NCI-H82 treated with DMSO at 0.1 percent for 48 hours (cell line): Measurements from ENCODE around the gene ASMTL.
"Not testable (repeated sequence)": the region's sequence is repeated elsewhere in the genome, so short reads cannot be mapped to it uniquely, and the experiment has no call there.

Experiments used
- DNase-seq: peaks from one replicate; lab custom pipeline; 2025; ENCODE audit not compliant: unreplicated experiment; lab: John Stamatoyannopoulos, UW

ASMTL gene

DNA sequence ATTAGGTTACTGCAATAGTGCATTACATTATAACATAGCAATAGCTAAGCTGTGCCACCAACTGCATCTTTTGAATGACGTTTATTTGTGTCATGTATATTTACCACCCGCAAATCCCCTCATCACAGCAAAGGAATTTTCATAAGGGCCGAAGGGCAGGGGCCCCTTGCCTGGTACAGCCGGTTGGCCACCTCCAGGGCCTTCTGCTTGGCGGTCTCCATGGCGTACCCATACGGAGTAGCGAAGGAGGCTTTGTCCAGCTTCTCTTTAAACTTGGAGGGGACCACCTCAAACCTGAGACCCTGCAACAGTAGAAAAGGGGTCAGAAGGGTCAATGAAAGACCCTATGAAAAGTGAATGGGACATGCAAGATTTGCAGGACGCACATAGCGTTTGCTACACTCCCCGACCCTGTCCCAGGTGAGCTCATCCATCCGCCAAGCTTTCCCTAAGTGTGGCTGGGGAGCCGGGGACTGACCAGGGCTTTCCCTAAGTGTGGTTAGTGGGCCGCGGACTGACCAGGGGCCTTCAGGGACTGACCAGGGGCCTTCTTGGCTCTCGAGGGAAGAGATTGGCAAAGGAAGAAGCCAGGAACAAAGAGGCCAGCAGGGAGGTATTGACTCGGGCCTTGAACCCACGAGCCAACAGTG is 10.6 kb downstream of the ASMTL start:
- DNase-seq = no peak

DNA sequence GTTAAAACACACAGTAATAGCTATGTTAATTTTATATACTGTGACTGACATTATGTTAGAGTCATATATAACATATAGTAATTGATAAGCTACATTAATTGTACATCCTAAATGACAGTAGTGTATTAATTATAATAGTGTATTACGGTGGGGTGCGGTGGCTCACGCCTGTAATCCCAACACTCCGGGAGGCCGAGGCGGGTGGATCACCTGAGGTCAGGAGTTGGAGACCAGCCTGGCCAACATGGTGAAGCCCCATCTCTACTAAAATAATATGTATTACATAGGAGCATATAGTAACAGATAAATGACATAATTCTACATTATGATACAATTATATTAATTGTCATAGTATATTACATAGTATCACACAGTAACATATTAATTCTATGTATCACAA is 12.2 kb downstream of the ASMTL start:
- DNase-seq = no peak

DNA sequence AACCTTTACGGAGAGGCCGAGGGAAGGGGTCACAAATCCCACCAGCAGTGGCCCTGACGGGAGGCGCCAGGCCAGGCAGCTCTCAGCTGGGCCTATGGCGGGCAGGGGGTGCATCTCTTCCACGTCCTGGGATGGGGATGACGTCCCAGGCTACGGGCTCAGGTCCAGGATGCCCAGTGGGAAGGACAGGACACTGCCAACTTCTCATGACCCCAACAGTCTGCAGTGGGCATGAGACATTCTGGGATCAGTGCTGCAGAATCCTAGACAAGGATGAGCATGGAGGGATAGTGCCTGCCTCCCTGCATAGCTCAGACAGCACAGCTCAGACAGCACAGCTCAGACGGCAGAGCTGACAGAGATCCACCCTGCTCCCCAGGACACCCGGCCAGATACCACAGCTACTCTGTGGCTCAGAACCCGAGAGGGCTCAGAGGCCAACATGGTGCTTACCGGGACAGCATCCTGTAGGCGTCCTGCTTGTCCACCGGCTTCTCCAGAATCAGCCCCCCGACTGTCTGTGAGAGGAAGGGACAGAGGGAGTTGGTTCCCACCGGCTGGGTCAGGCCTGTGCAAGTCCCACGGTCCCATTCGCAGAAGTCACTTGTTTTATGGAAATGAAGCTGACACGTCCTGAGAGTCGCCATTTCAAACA is 17.3 kb downstream of the ASMTL start:
- DNase-seq = no peak

DNA sequence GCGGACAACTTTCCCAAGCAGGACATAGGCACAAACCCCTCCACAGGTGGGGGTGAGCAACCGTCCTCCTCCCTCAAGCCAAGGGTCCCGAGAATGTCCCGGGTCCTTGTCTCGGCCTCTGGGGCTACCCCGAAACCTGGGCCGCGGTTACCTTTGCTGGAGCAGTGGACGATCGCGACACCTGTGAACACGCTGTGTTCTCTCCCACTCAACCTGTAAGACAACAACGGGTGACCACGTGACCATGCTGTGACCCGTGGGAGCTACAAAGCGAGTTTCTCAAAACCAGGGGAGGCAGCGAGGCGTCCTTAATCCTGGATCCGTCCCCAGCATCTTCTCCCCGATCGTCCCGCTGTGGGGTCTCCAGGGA is 17.9 kb downstream of the ASMTL start:
- DNase-seq = no peak

DNA sequence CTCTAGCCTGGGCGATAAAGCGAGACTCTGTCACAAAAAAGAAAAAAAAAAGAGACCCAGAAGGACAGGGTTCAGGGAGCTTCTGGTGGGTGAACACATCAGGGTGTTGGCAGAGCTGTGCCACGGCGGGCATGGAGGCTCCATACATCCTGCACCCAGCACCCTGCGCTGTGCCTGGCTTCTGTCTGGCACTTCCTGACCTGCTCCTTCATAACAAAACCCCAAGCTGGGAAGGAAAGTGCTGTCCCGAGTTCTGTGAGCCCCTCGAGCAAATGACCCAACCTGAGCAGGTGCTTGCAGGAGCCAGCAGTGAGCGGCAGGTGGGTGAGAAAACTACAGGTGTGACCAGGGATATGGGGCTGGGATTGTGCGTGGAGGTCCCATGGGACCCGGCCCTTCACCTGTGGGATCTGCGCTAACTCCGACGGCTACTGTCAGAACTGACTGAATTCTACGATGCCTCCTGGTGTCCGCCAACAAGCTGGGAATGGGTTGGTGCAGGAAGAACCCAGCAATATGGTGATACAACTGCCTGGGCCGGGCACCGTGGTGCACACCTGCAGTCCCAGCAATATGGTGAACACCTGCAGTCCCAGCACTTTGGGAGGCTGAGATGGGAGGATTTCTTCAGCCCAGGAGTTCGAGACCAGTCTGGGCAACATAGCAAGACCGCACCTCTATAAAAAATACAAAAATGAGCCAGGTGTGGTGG is 18.9 kb downstream of the ASMTL start:
- no peak for DNase-seq

DNA sequence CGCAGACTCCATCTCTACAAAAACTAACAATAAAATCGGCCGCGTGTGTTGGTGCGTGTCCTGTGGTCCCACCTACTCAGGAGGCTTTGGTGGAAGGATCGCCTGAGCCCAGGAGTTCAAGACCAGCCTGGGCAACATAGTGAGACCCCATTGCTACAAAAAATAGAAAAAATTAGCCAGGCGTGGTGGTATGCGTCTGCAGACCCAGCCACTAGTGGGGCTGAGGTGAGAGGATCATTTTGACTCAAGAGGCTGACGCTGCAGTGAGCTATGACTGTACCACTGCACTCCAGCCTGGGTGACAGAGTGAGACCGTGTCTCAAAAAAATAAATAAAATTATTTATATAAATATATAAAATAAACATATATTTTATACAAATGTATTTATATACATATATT is 22.3 kb downstream of the ASMTL start:
- DNase-seq = no peak

DNA sequence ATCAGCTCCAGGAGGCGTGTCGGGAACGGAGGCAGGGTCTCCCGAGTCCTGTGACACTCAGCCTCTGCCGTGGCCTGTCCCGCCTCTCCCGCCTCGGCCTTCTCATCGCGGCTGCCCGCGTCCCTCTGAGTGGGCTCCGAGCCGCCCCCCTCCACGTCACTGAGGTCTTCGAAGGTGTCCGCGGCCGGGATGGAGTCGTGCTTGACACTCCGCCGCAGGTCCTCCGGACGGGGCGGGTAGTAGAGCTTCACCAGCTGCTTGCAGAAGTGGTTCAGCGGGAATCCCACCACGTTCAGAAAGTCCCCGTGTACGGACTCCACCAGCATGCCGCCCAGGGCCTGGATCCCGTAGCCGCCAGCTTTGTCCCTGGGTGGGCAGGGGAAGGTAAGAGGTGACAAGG is 25.0 kb downstream of the ASMTL start:
- DNase-seq = no peak

DNA sequence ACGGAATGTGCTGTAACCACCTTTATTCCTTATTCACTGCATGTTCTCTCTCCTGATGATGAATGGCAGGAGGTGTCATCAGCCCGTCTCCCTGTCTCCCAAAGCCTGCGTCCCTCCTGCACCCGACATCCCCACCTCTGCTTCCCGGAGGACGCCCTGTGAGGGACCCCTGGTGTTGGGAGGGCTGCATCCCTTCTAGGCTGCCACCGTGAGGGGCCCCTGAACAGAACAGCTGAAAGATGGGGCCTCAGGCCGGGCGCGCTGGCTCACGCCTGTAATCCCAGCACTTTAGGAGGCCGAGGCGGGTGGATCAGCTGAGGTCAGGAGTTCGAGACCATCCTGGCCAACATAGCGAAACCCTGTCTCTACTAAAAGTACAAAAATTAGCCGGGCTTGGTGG is 26.4 kb downstream of the ASMTL start:
- not testable (repeated sequence) for DNase-seq

DNA sequence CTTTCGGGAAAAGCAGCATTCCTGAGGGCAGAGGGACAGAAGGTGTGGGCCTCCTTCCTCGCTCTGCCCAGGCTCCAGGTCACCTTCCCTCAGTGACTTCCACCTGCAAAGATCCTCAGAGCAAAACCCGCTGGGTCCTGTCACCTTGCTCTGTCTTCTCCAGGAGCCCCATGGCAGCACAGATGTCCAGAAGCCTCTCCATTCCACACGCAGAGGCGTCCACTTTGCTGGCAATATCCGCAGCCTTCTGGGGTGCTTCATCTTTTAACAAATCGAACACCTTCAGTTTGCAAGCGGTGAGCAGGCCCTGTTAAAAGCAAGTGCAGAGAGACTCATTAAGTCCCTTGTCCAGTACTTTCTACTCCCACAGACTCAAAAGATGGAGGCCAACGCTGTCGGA is 27.3 kb downstream of the ASMTL start:
- DNase-seq = no peak

DNA sequence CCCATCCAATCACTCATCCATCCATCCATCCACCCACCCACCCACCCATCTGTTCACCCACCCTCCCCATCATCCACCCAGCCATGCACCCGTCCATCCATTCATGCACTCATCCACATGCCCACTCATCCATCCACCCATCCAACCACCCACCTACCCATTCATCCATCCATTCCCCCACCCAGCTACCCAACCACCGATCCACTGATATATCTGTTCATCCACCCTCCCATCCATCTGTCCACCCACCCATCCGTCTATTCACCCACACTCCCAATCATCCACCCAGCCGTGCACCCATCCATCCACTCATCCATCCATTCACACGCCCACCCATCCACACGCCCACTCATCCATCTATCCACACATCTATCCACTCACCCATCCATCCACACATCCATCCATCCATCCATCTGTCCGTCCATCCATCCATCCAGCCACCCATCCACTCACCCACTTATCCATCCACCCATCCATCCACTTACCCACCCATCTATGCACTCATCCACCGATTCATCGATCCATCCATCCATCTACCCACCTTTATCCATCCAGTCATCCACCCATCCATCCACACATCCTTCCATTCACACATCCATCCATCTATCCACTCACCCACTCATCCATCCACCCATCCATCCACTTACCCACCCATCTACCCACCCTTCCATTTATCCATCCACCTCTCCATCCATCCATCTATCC is 28.4 kb downstream of the ASMTL start:
- no peak for DNase-seq

DNA sequence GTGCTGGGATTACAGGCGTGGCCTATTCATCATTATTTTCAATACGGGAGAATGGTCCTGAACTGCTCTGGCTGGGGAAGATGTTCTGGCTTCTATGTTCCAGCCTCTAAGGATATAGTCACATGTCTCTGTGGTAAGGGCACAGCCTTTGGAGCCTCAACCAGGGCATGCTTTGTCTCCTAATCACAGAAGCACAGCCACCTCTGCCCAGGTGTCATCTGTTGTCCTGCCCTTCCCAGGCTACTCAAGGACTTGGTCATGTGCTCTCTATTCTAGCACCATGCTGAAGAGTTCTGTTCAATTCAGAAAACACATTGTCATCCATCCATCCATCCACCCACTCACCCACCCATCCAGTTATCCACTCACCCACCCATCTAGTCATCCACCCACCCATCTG is 29.5 kb downstream of the ASMTL start:
- no peak for DNase-seq

DNA sequence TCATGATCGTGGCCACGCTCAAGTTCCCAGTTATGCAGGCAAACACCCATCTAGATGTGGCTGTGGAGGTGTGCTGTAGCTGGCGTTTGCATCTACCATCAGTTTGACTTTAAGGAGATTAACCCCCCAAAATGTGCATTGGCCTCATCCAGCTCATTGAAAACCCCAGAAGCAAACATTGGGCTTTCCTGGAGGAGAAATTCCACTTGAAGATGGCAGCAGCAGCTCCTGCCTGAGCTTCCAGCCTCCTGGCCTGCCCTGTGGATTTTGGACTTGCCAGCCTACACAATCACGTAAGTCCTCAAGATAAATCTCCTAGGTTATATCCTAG is 30.6 kb downstream of the ASMTL start:
- no peak for DNase-seq

DNA sequence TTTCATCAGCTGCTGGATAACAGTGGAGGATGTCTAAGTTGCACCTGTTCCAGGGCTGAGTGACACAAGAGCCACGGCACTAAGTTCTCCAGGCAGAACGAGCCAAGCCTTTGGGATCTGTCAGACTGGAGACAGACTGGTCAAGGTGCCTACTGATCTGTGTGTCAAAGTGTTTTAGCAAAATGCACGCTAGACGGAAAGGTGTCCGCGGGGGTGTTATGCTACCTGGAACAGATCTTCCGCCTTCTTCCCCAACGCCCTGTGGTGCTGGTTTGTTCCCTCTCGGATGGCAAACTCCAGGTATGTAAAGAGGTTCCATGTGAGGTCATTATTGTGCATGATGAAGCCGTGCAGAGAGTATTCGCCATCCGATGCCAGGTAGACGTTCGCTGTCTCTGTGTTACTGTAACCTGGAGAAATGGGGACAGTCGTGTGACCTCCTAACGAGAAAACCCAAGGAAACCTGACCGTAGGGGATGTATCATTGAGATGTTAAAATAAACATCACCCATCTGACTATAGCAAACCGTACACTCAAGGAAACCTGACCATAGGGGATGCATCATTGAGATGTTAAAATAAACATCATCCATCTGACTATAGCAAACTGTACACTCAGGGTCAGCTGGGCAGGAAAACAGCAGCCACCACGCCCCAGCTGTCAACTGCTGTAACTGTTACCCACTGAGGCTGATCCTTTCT is 31.1 kb downstream of the ASMTL start:
- no peak for DNase-seq

DNA sequence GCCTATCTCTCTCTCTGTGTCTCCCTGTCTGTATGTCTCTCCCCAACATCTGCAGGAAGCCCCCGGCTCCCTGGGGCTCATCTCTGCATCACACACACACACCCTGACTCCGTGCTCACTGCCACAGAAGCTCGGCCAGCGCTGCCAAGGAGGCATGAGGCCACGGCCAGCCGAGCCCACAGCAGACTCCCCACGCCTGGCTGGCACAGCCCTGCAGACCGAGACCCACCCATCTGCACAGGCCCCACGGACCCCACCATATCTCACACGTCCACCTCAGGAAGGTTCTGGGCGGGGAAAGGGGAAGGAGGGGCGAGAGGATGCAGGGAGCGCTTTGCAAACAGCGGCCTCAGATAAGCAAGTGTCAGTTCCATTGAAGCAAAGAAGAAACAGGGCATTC is 32.3 kb downstream of the ASMTL start:
- no peak for DNase-seq

DNA sequence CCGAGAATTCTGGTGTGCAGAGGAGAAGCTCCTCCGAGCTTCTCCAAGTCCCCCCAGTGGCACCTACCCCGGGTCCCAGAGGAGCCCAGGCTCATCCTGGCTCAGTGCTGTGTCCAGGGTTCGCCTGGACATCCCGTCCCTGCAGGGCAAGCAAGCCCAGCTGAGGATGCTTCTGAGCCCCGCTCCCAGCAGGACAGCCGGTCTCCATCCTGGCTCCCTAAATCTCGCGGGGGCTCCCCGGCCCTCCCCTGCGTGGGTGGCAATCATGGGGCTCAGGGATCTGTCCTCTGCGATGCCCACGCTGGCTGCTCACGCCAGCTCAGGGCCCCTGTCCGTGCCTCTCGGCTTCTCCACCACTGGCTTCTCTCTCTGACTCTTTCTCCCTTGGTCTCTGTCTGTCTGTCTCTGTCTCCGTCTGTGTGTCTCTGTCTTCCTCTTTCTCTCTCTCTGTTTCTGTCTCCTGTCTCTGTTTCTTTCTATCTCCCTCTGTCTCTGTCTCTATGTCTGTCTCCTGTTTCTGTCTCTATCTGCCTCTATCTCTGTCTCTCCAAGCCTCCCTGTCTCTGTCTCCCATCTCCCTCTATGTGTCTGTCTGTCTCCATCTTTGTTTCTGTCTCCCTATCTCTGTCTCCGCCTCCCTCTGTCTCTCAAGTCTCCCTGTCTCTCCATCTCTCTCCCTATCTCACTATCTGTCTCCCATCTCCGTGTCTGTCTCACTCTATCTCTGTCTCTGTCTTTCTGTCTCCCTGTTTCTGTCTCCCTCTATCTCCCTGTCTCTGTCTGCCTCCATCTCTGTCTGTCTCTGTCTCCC is 33.0 kb downstream of the ASMTL start:
- no peak for DNase-seq

DNA sequence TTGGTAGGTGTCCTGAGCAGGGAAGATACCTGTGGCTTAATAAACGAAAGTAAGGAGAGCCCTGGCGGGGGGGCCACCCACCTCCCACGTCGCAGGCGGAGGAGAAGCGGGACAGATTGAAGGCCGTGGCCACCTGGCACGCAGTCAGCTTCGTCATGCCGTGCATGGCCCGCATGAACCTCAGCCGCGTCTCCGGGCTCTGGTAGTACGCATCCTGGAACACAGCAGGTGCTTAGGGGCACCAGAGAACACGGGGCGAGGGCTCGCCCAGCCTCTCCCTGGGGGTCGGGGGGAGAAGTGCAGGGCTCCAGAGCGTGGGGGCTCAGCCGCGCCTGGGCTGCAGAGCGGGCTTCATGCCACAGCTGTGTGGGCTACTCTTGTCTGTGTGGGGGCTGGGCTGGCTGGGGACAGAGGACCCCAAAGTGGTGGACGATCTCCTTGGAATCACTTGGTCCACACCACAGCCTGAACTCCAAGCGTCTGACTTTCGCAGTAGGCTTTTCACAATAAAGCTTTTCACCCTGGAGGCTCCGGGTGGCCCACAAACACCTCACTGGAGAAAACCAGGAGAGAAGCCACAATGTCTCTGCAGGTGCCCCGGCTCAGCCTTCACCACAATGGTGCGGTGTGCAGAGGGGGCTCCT is 33.7 kb downstream of the ASMTL start:
- no peak for DNase-seq

DNA sequence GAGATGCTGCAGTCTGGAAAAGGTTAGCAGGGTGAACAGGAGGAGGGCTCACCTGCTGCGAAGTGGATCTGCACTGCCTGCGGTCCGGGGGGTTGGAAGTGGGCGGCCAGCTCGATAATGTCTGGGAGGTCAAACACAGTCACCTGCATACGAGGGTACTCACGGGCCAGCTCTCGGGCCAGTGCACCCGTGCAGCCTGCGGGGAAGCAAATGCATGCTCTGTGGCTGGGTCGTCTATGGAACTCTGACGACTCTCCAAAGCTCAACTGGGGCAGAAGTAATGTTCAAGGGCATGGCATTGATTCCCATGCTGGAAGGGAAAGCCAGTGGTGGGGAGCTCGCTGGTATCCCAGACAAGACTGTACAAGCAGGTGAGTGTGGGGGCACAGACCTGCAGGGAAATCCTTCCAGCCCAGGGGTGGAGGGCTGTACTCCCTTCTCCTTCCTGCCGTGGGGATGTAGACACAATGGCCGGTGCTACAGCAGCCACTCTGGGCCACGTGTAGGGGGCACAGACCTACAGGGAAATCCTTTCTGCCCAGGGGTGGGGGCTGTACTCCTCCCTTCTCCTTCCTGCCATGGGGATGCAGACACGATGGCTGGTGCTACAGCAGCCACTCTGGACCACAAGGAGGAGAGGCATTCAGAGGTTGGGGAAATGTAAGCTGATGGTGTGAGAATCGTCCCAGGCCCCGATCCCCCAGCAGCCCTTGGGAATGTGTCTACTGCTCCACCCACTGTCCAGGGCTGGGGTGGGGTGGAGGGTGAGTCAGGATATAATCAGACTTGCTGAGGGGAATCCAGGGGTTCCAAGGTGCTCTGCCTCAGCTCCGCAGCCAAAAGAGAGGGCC is 34.6 kb downstream of the ASMTL start:
- DNase-seq = no peak

DNA sequence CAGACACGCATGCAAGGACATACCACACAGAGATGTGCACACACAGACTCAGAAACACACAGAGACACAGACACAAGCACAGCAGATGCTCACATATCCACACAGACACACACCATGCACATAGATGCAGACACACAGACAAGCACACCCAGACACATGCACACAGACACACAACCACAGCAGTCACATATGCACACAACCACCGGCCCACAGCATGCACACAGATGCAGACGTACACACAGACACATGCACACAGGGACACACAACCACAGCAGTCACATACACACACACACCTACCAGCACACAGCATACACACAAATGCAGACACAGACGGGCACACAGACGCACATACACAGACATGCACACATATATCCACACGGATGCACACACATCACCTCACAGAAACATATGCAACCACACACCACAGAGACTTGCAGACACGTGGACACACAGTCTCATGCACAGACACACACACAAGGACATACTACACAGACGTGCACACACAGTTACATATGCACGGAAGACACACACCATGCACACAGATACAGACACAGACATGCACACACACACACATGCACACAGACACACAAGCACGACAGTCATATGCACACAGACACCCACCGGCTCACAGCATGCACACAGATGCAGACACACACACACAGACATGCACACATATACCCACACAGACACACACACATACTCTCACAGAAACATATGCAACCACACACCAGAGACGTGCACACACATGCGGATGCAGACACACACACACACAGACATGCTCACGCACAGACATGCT is 35.5 kb downstream of the ASMTL start:
- DNase-seq = no peak
